Progenitor cell of endocrine pancreas (in vitro differentiated cells): ENCODE data around the gene MYO10. TPM values are rescaled to one million over a fixed set of nuclear protein-coding genes. Genes with fewer than 3 reads are reported as not detected.
A peak's percentile ranks its signal among the peaks of the same experiment; 100 is the strongest.

Experiments used
- DNase-seq: peaks from one replicate; pipeline ENCODE4 v3.0.0; 2021; ENCODE audit warnings: low spot score; ENCODE audit not compliant: unreplicated experiment
- H3K27ac Mint-ChIP-seq: 2 replicates; pipeline ENCODE4 v1.8.0; 2021; ENCODE audit warnings: mild to moderate bottlenecking, moderate library complexity, mixed read lengths
- H3K27me3 Mint-ChIP-seq: 2 replicates; pipeline ENCODE4 v1.8.0; 2021; ENCODE audit warnings: mixed read lengths
- H3K36me3 Mint-ChIP-seq: 2 replicates; pipeline ENCODE4 v1.8.0; 2022; ENCODE audit warnings: mixed read lengths; ENCODE audit not compliant: insufficient read depth
- H3K4me1 Mint-ChIP-seq: 2 replicates; pipeline ENCODE4 v1.8.0; 2021; ENCODE audit warnings: low read depth, mixed read lengths
- H3K4me3 Mint-ChIP-seq: 2 replicates; pipeline ENCODE4 v1.8.0; 2021; ENCODE audit warnings: low read depth, mild to moderate bottlenecking, moderate library complexity, mixed read lengths
- H3K9me3 Mint-ChIP-seq: 2 replicates; pipeline ENCODE4 v1.8.0; 2021; ENCODE audit warnings: low read depth, mixed read lengths
- total RNA-seq: library from RNA; stranded (reverse); gene quantifications from 2 replicates; pipeline ENCODE4 v1.2.1, GENCODE V29; 2021
- TF ChIP-seq, protein P1 (sequence below): fragments of 200-600 bp; sonication (generic); IDR thresholded peaks from one replicate; pipeline ENCODE4 v1.5.0; 2021; ENCODE audit warnings: antibody characterized with exemption, mild to moderate bottlenecking; ENCODE audit not compliant: unreplicated experiment

MYO10 gene
- total RNA-seq, 1 donor from 2014 or later, result 88.0 TPM

DNA sequence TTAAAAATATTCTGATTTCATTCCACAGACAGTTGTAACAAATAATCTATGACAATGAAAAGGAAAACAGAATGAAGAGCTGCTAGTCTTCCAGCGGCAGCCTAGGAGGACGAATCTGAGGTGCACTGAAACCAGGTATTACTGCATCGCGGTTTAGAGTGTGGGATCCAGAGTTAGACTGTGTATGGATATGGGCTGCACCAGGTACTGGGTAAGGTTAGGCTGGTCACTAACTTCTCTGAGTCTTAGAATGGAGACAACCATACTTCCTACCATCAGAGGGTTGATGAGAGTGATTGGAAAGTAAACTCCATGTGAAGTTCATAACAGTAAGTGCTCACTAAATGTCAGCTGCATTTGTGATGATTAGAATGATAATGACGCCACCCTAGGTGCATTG lies 158.7 kb downstream of the MYO10 start:
- Mint-ChIP-seq H3K36me3 (peaks cover 17% of the 10 kb centered on the region), H3K4me1 (peaks cover 4% of the 10 kb centered on the region), H3K4me3 (no peak overlapping the region), H3K27ac (no peak overlapping the region), H3K9me3 (no peaks in the 10 kb centered on the region), H3K27me3 (no peaks in the 10 kb centered on the region)
- TF ChIP-seq, protein P1, sequence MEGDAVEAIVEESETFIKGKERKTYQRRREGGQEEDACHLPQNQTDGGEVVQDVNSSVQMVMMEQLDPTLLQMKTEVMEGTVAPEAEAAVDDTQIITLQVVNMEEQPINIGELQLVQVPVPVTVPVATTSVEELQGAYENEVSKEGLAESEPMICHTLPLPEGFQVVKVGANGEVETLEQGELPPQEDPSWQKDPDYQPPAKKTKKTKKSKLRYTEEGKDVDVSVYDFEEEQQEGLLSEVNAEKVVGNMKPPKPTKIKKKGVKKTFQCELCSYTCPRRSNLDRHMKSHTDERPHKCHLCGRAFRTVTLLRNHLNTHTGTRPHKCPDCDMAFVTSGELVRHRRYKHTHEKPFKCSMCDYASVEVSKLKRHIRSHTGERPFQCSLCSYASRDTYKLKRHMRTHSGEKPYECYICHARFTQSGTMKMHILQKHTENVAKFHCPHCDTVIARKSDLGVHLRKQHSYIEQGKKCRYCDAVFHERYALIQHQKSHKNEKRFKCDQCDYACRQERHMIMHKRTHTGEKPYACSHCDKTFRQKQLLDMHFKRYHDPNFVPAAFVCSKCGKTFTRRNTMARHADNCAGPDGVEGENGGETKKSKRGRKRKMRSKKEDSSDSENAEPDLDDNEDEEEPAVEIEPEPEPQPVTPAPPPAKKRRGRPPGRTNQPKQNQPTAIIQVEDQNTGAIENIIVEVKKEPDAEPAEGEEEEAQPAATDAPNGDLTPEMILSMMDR, result no peak
- DNase-seq, result no peak

GRCh38 chr5:16776611-16777251 lies 159.4 kb downstream of the MYO10 start:
- no peak for DNase-seq
- Mint-ChIP-seq H3K27ac (no peak overlapping the region), H3K4me1 (peaks cover 4% of the 10 kb centered on the region), H3K27me3 (no peaks in the 10 kb centered on the region), H3K4me3 (no peak overlapping the region), H3K9me3 (no peaks in the 10 kb centered on the region), H3K36me3 (peaks cover 17% of the 10 kb centered on the region)
- TF ChIP-seq, protein P1, result peak; percentile 58

DNA sequence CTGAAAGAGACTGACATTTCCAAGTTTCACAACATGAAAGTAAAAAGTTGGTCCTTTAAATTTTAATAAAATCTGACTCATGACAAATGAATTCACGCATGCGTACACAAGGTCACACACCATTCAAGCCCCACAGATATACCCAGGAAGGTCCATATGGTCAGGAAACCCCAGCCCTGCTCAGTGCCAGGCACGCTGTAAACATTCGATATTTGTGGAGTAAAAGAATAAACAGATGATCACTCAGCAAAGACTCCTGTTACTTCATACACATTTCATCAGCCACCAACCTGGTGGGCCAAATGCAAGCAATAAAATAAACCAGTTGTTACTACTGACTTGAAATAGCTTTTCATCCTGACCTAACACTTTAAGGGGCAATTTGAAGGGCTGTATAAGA lies 161.3 kb downstream of the MYO10 start:
- TF ChIP-seq, protein P1, result no peak
- Mint-ChIP-seq H3K27ac (no peak overlapping the region), H3K36me3 (peaks cover 17% of the 10 kb centered on the region), H3K4me3 (no peak overlapping the region), H3K27me3 (no peaks in the 10 kb centered on the region), H3K4me1 (peaks cover 7% of the 10 kb centered on the region), H3K9me3 (no peaks in the 10 kb centered on the region)
- no peak for DNase-seq

DNA sequence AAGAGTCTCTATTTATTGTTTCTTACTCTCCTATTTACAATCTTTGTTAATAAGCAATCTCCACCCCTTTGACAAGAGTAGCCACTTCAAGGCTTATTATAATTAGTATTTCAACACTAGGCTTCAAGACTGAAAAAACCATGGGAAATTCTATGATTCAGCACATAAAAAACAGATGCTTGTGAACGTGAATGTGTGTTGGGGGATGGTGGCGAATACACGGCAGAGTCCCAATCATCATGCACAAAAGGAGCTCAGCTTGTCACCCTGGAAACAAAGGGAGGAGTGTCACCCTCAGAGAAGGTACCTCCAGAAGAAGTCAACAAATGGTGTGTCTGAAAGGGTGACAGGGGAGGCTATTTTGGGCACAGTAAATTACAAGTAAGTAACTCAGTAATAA lies 162.1 kb downstream of the MYO10 start:
- peaks cover 15% of the 10 kb centered on the region for H3K36me3 Mint-ChIP-seq
- no peak overlapping the region for H3K4me3 Mint-ChIP-seq
- no peak overlapping the region for H3K27ac Mint-ChIP-seq
- H3K27me3 Mint-ChIP-seq, result no peaks in the 10 kb centered on the region
- no peaks in the 10 kb centered on the region for H3K9me3 Mint-ChIP-seq
- peaks cover 7% of the 10 kb centered on the region for H3K4me1 Mint-ChIP-seq
- TF ChIP-seq, protein P1, result no peak
- DNase-seq, result no peak

DNA sequence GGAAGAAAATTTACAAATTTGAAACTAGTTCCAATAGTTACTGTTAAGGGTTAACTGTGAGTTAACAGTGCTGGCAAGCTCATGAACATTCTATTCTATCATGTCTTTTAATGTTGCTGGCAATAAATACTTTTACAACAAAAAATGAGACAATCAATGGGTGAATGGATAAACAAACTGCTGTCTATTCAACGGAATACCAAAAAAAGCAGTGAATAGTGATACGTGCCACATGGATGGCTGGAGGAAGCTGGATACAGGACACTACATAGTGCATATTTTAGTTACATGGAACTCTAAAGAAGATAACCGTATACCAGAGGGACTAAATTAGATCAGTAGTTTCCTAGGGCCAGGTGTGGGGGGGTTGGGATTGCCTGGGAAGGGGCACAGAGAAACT lies 163.5 kb downstream of the MYO10 start:
- Mint-ChIP-seq H3K27ac (no peak overlapping the region), H3K4me1 (peaks cover 7% of the 10 kb centered on the region), H3K4me3 (no peak overlapping the region), H3K9me3 (no peaks in the 10 kb centered on the region), H3K36me3 (peaks cover 15% of the 10 kb centered on the region), H3K27me3 (no peaks in the 10 kb centered on the region)
- TF ChIP-seq, protein P1, result no peak
- no peak for DNase-seq
